CD4-positive, alpha-beta memory T cell (primary cell): ENCODE results near the gene AGAP1. TPM values are rescaled to one million over a fixed set of nuclear protein-coding genes. Genes with fewer than 3 reads are reported as not detected.
"Not testable (repeated sequence)": the region's sequence is repeated elsewhere in the genome, so short reads cannot be mapped to it uniquely, and the experiment has no call there.

ENCODE experiments used
- CTCF ChIA-PET: fragments of 350-600 bp; sonication (Branson Sonifier 250); formaldehyde crosslinking; loops from one replicate; lab custom pipeline; 2021; ENCODE audit warnings: inconsistent platforms; ENCODE audit not compliant: partially characterized antibody; lab: Charles Lee
- POLR2A ChIA-PET: fragments of 350-600 bp; sonication (Branson Sonifier 250); formaldehyde crosslinking; loops from one replicate; lab custom pipeline; 2021; ENCODE audit not compliant: partially characterized antibody; lab: Charles Lee
- DNase-seq, 5 donors: peaks; one replicate each; pipeline versions ENCODE4 v3.0.0 to v3.0.0-alpha.2; 2020 to 2022; ENCODE audit warnings: mixed read lengths in 1 of 5
- H3K27ac ChIP-seq: one replicate; pipeline ENCODE4 v1.7.0; 2013; ENCODE audit warnings: low read depth, low read length
- H3K27me3 ChIP-seq: 2 replicates; pipeline ENCODE4 v1.7.0; 2013; ENCODE audit warnings: mild to moderate bottlenecking, low read length, moderate library complexity; ENCODE audit not compliant: insufficient read depth
- H3K36me3 ChIP-seq: 2 replicates; pipeline ENCODE4 v1.7.0; 2013; ENCODE audit warnings: mild to moderate bottlenecking, low read length, moderate library complexity; ENCODE audit not compliant: insufficient read depth
- H3K4me1 ChIP-seq: 2 replicates; pipeline ENCODE4 v1.7.0; 2013; ENCODE audit warnings: mild to moderate bottlenecking, low read length, moderate library complexity; ENCODE audit not compliant: insufficient read depth
- H3K4me3 ChIP-seq, 2 donors: one replicate each; pipeline ENCODE4 v1.7.0; 2013; ENCODE audit warnings: low read length in 2 of 2, mild to moderate bottlenecking in 1 of 2
- H3K9me3 ChIP-seq, 2 donors: one replicate each; pipeline ENCODE4 v1.7.0; 2013; ENCODE audit warnings: low read length in 2 of 2, control low read depth in 1 of 2; ENCODE audit not compliant: control insufficient read depth in 1 of 2
- H3K27ac Mint-ChIP-seq, 7 donors: one replicate each; pipeline ENCODE4 v1.8.0; 2020 to 2021; ENCODE audit warnings: mixed read lengths in 7 of 7, mild to moderate bottlenecking in 6 of 7, inconsistent platforms in 3 of 7, moderate library complexity in 3 of 7
- H3K27me3 Mint-ChIP-seq, 2 donors: one replicate each; pipeline ENCODE4 v1.8.0; 2020 to 2021; ENCODE audit warnings: mixed read lengths in 2 of 2
- H3K36me3 Mint-ChIP-seq, 2 donors: one replicate each; pipeline ENCODE4 v1.8.0; 2020 to 2021; ENCODE audit warnings: mixed read lengths in 2 of 2, inconsistent platforms in 1 of 2, mild to moderate bottlenecking in 1 of 2
- H3K4me1 Mint-ChIP-seq, 4 donors: one replicate each; pipeline ENCODE4 v1.8.0; 2020 to 2021; ENCODE audit warnings: mixed read lengths in 4 of 4, mild to moderate bottlenecking in 1 of 4
- H3K4me3 Mint-ChIP-seq, 8 donors: one replicate each; pipeline ENCODE4 v1.8.0; 2020 to 2021; ENCODE audit warnings: mixed read lengths in 8 of 8, mild to moderate bottlenecking in 7 of 8, moderate library complexity in 6 of 8, inconsistent platforms in 3 of 8
- H3K9me3 Mint-ChIP-seq, 8 donors: one replicate each; pipeline ENCODE4 v1.8.0; 2020 to 2021; ENCODE audit warnings: mixed read lengths in 8 of 8, mild to moderate bottlenecking in 5 of 8, inconsistent platforms in 3 of 8, moderate library complexity in 1 of 8
- intact Hi-C: fragments of 100-400 bp; cut with micrococcal nuclease; formaldehyde crosslinking; loops from one replicate; pipeline ENCODE4 v1.15.1; 2023
- polyA plus RNA-seq, 2 donors: library from polyadenylated mRNA; unstranded; fragments of 300-500 nt; fragmentation: Illumina TruSeq; gene quantifications; one replicate each; pipeline ENCODE4 v1.2.3, GENCODE V29; 2021
- total RNA-seq, 2 experiments: library from RNA; stranded (reverse); gene quantifications; one replicate each; pipeline ENCODE4 v1.2.3, GENCODE V29; 2021

Gene AGAP1
- total and polyA plus RNA-seq, 4 experiments from 2014 or later = 0.24 to 2.9 (median 1.9) TPM

DNA sequence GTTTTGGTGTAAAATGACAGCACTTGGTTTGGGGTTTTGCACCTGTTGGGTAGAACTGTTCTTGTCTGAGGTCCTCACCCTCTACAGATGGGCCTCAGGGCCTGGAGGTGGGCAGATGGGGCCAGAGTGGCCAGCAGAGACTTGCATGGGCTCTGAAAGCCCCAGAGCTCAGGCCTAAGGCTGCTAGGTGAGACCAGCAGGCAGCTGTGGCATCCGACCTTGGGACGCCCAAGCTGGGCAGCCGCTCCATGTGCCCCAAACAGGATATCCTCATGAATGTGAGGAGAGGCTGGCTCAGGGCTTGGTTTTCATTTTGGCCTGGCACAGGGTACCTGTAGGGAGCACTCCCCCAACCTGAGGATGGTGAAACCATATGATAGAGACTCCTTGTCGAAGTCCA is 636.1 kb downstream of the AGAP1 start:
- H3K27ac ChIP-seq = no peak overlapping the region
- H3K36me3 ChIP-seq = no peaks in the 10 kb centered on the region
- Mint-ChIP-seq H3K9me3 (peaks cover 0 to 2% (median 0%) of the 10 kb centered on the region in 8 donors), H3K4me1 (no peaks in the 10 kb centered on the region), H3K36me3 (peaks cover 0 to 2% of the 10 kb centered on the region in 2 donors), H3K4me3 (no peak overlapping the region), H3K27me3 (no peaks in the 10 kb centered on the region), H3K27ac (no peak overlapping the region)
- H3K4me1 ChIP-seq = no peaks in the 10 kb centered on the region
- ChIA-PET POLR2A (no interaction called here), CTCF (no interaction called here)
- H3K27me3 ChIP-seq = no peaks in the 10 kb centered on the region
- no peaks in the 10 kb centered on the region for H3K9me3 ChIP-seq
- intact Hi-C loops = no loop called here
- no peak for DNase-seq
- H3K4me3 ChIP-seq = no peak overlapping the region

DNA sequence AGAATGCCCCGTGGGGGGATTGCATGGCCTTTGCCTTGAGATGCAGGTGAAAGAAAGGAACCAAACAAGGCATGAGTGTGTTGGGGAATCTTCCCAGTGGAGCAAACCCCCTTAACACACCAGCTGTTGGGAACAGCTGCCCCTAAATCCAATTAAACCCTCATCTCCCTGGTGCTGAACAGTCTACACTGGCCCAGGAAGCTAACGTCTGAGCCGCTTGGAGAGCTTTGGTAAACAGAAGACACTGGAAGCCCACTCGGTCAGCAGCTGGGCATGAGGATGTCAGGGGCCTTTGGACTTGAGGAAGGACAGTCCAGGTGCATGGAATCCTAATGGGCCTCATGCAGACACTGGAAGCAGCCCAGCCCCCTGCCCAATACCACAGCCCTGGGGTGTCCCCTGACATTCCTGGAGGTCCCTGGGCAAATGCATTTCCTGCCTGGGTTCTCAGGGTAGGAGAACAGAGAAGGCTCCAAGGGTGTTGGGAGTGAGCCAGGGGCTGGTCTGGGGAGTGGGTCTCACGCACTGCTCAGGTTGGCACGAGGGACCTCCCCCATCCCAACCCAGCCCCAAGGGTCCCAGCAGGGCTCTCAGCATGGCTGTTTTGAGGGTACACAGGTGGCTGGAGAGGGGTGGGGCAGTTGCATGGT is 636.6 kb downstream of the AGAP1 start:
- no peak for DNase-seq
- intact Hi-C loops = no loop called here
- Histone ChIP-seq H3K36me3 (no peaks in the 10 kb centered on the region), H3K4me1 (no peaks in the 10 kb centered on the region), H3K27ac (no peak overlapping the region), H3K9me3 (no peaks in the 10 kb centered on the region), H3K4me3 (no peak overlapping the region), H3K27me3 (no peaks in the 10 kb centered on the region)
- ChIA-PET CTCF (no interaction called here), POLR2A (no interaction called here)
- Mint-ChIP-seq H3K4me3 (no peak overlapping the region), H3K27me3 (no peaks in the 10 kb centered on the region), H3K36me3 (peaks cover 0 to 2% of the 10 kb centered on the region in 2 donors), H3K27ac (no peak overlapping the region), H3K9me3 (peaks cover 0 to 2% (median 0%) of the 10 kb centered on the region in 8 donors), H3K4me1 (no peaks in the 10 kb centered on the region)

DNA sequence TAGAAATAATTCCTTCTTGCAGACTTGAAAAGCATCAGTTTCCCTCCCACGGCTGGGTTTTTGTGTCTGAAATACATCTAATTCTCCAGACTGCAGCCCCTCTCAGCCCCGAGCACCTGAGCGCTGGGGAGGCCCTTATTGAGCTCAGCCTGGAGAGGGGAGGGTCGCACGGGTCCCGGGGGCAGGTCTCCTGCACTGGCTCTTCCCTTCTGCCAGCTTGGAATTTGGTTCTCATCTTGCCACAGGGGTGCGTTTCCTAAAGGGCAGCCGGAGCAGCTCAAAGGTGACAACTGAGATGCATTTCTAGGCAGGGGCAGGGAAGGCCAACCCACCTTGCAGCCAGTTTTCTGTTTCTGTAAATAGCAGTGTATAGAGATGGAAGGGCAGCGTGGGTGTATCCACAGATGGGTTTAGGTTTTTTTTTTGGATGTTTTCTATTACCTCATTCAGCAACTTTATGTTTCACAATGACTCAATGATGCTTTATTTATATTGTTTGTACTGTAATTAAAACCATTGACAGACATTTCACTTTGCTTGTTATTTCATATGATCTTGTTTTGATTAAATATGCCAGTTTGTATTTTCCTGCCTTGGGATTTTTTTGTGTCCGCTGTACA is 637.3 kb downstream of the AGAP1 start:
- no peak overlapping the region for H3K27ac Mint-ChIP-seq
- POLR2A ChIA-PET = no interaction called here
- CTCF ChIA-PET = no interaction called here
- H3K4me1 Mint-ChIP-seq = no peaks in the 10 kb centered on the region
- DNase-seq = no peak
- peaks cover 0 to 2% of the 10 kb centered on the region in 2 donors for H3K36me3 Mint-ChIP-seq
- H3K9me3 ChIP-seq = no peaks in the 10 kb centered on the region
- H3K4me3 ChIP-seq = no peak overlapping the region
- no peak overlapping the region for H3K4me3 Mint-ChIP-seq
- H3K36me3 ChIP-seq = no peaks in the 10 kb centered on the region
- no peaks in the 10 kb centered on the region for H3K4me1 ChIP-seq
- peaks cover 0 to 2% (median 0%) of the 10 kb centered on the region in 8 donors for H3K9me3 Mint-ChIP-seq
- intact Hi-C loops = no loop called here
- H3K27me3 ChIP-seq = no peaks in the 10 kb centered on the region
- H3K27me3 Mint-ChIP-seq = no peaks in the 10 kb centered on the region
- no peak overlapping the region for H3K27ac ChIP-seq

DNA sequence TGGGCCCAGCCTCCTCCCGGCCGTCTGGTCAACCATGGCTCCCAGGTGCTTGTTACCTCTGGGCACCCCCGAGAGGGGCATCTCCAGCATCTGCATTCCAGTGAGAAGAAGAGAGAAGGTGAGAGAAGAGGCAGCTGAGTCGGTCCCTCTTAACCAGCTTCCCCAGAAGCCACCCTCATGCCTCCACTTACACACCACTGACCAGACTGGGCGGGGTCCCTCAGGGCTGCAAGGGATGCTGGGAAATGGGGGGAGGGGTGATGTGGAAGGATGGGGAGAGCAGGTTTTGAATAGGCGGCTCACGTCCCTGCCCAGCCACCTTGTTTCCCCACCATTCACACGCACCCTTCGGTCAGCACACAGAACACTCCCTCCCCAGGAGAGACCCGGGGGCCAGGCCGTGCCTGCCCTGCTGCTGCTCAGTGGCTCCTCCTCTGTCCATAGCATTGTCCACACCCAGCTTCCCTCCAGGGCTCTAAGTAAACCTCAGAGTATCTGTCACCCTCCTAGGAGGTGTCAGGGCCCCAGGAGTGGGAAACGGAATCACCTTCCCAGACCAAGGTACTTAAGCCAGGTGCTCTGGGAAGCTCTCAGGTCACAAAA is 639.7 kb downstream of the AGAP1 start:
- intact Hi-C loops = no loop called here
- Mint-ChIP-seq H3K27ac (no peak overlapping the region), H3K4me3 (no peak overlapping the region), H3K4me1 (no peaks in the 10 kb centered on the region), H3K36me3 (peaks cover 0 to 2% of the 10 kb centered on the region in 2 donors), H3K27me3 (peaks cover 0 to 1% of the 10 kb centered on the region in 2 donors), H3K9me3 (peaks cover 0 to 2% (median 0%) of the 10 kb centered on the region in 8 donors)
- no peak for DNase-seq
- no peaks in the 10 kb centered on the region for H3K9me3 ChIP-seq
- no peaks in the 10 kb centered on the region for H3K36me3 ChIP-seq
- H3K4me1 ChIP-seq = no peaks in the 10 kb centered on the region
- ChIA-PET POLR2A (no interaction called here), CTCF (no interaction called here)
- H3K4me3 ChIP-seq = no peak overlapping the region
- H3K27ac ChIP-seq = no peak overlapping the region
- no peaks in the 10 kb centered on the region for H3K27me3 ChIP-seq

DNA sequence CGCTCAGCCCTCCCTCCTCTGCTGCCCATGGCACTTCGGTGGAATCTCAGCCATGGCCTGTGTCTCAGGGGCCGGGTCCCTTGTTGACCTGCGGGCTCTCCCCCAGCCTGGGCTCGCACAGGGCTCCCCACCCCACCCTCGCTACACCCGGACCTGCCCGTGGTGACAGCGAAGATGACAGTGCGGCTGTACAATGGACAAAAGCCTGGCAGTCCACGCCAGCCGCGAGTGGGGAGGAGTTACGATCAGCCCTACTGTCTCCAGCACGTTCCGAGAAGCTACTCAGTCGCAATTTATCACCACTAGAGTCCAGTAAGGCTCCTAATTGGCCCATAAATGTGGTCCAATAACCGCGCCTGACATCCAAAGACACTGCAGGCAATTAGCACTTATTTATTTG is 642.7 kb downstream of the AGAP1 start:
- H3K36me3 Mint-ChIP-seq = peaks cover 0 to 2% of the 10 kb centered on the region in 2 donors
- peaks cover 0 to 4% of the 10 kb centered on the region in 2 donors for H3K27me3 Mint-ChIP-seq
- H3K36me3 ChIP-seq = no peaks in the 10 kb centered on the region
- H3K27me3 ChIP-seq = no peaks in the 10 kb centered on the region
- H3K27ac ChIP-seq = no peak overlapping the region
- no peak for DNase-seq
- intact Hi-C loops = no loop called here
- H3K9me3 Mint-ChIP-seq = peaks cover 0 to 2% (median 0%) of the 10 kb centered on the region in 8 donors
- H3K4me3 ChIP-seq = no peak overlapping the region
- H3K27ac Mint-ChIP-seq = no peak overlapping the region
- ChIA-PET POLR2A (interaction anchor here (0.7 kb wide), 1 partner anchor 439 kb away, joined by 3 read pairs; no protein-coding TSS in a partner anchor), CTCF (no interaction called here)
- H3K4me1 ChIP-seq = no peaks in the 10 kb centered on the region
- no peaks in the 10 kb centered on the region for H3K9me3 ChIP-seq
- no peak overlapping the region for H3K4me3 Mint-ChIP-seq
- no peaks in the 10 kb centered on the region for H3K4me1 Mint-ChIP-seq

DNA sequence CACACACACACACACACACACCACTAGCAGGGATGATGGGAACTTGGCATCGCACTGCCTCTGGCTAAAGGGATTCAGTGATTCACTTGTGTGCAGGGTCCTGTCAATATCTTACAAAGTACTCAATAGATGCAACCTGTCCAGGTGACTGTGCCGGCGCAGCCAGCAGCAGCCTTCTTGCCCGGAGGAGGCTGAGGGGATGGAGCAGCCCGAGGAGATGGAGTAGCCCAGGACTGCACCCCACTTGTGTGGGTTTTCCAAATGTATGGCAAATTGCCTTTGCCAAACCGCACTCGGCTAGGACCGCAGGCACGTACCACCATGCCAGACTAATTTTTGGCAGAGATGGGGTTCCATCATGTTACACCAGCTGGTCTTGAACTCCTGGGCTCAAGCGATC is 643.2 kb downstream of the AGAP1 start:
- Mint-ChIP-seq H3K9me3 (peaks cover 0 to 2% (median 0%) of the 10 kb centered on the region in 8 donors), H3K4me3 (no peak overlapping the region), H3K27me3 (peaks cover 0 to 4% of the 10 kb centered on the region in 2 donors), H3K27ac (no peak overlapping the region), H3K4me1 (no peaks in the 10 kb centered on the region), H3K36me3 (peaks cover 0 to 2% of the 10 kb centered on the region in 2 donors)
- H3K4me3 ChIP-seq = no peak overlapping the region
- H3K4me1 ChIP-seq = no peaks in the 10 kb centered on the region
- no peaks in the 10 kb centered on the region for H3K27me3 ChIP-seq
- ChIA-PET POLR2A (interaction anchor here (0.7 kb wide), 1 partner anchor 440 kb away, joined by 3 read pairs; no protein-coding TSS in a partner anchor), CTCF (no interaction called here)
- H3K27ac ChIP-seq = no peak overlapping the region
- intact Hi-C loops = no loop called here
- no peaks in the 10 kb centered on the region for H3K9me3 ChIP-seq
- no peak for DNase-seq
- H3K36me3 ChIP-seq = no peaks in the 10 kb centered on the region

DNA sequence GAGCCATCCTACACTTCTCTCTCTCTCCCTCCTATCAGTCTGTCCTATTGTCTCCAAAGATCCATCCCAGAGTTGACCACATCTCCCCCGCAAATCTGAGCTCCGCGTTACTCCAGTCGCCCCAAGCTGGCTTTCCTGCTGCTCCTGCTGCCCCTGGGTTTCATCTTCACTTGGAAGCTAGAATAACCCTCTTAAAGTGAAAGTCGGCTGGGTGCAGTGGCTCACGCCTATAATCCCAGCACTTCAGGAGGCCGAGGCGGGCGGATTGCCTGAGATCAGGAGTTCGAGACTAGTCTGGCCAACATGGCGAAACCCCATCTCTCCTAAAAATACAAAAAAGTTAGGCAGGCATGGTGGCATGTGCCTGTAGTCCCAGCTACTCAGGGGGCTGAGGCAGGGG is 647.8 kb downstream of the AGAP1 start:
- CTCF ChIA-PET, H3K4me1 Mint-ChIP-seq: not testable (repeated sequence)
- peaks cover 16 to 18% of the 10 kb centered on the region in 2 donors for H3K27me3 Mint-ChIP-seq

More for the DNA sequence above, 647.8 kb downstream of the AGAP1 start:
- H3K27me3 ChIP-seq, H3K4me3 ChIP-seq, intact Hi-C loops, POLR2A ChIA-PET, DNase-seq, H3K36me3 ChIP-seq, H3K4me3 Mint-ChIP-seq, H3K27ac ChIP-seq, H3K9me3 Mint-ChIP-seq, H3K9me3 ChIP-seq, H3K4me1 ChIP-seq, H3K27ac Mint-ChIP-seq, H3K36me3 Mint-ChIP-seq: not testable (repeated sequence)
